Measurements from ENCODE around the gene FOXN4.

DNA sequence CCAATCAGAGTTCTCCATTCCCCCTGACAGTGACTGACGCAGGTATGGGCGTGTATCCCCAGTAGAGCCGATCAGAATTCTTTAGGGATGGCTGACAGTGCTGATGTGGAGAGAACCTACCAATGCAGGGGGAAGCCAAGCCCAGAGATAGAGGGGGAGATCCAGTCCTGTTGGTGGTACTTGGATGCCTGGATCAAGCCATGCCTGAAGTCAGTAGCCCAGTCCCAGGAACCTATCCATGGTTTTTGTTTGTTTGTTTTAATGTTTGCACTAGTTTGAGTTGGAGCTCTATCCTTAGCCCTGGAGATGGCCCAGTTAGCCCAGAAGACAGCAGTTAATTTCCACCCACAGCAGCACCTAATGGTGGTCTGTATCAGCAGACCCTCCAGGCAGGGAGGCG lies 40.2 kb downstream of the FOXN4 start:
- TF ChIP-seq EZH2 (IDR thresholded peaks at IDR 0.05; ENCODE audit: insufficient read depth, poor library complexity, severe bottlenecking) (no peak), EZH2phosphoT487 (IDR thresholded peaks at IDR 0.05; ENCODE audit: insufficient read depth, low read depth) (no peak)

Data from GM23248 (cell line).